ENCODE results near the gene MARCKSL1. TPM values are rescaled to one million over a fixed set of nuclear protein-coding genes. Genes with fewer than 3 reads are reported as not detected.
A peak's percentile ranks its signal among the peaks of the same experiment; 100 is the strongest.

Gene MARCKSL1
- total RNA-seq, 1 donor from 2014 or later, result 10.8 TPM

DNA sequence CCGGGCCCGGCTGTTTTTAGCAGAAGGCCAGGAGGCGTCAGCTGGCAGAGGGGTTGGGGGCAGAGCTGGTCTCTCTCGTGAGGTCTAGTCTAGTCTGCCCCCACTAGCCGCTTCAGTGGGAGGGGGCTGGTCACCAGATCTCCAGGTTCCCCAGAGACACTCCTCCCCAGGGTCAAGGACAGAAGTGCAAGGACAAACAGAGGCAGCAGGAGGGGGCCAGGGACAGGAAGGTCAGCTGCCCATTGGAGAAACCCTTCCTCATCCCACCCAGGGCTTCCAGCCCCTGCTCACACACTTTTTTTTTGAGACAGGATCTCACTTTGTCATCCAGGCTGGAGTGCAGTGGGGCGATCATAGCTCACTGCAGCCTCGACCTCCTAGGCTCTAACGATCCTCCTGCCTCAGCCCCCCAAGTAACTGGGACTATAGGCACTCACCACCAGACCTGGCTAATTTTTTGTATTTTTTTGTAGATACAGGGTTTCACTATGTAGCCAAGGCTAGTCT is 16.3 kb upstream of the MARCKSL1 start:
- no peak for ATAC-seq

DNA sequence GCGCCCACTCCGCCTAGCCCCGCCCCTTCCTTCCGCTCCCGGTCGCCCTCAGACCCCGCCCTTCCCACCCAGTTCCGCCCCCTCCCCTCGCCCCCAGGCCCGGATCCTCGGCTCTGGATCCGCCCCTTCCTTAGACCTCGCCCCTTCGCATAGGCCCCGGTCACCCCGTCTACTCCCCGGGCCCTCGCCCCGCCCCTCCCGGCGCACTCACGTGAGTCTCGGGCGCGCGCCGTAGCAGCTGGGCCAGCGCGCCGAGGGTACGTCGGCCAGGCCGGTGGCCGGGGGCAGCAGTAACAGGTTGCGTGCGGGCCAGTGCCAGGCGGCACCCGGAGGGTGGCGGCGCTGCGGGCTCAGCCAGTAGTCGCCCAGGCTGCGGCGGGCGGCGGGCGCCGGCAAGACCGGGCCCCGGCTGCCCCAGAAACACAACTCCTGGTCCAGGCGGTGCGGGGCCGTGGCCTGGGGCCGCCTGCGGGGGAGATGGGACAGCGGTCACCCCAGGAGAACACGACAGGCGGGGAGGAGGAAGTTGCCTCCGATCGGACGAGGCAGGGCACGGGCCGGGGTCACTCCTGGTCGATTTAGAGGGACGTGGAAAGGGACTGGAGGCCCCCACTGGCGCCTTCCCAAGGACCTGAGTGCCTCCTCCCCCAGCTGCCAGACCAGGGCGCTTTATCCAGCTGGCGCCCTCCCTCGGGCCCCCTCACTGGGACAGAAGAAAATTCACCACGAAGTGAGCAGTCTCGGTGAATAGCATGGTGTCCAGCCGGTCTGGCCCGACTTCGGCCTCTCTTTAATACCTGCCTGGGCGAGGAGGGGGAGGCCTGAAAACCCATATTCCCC is 15.6 kb upstream of the MARCKSL1 start:
- peak; percentile 95 for ATAC-seq

DNA sequence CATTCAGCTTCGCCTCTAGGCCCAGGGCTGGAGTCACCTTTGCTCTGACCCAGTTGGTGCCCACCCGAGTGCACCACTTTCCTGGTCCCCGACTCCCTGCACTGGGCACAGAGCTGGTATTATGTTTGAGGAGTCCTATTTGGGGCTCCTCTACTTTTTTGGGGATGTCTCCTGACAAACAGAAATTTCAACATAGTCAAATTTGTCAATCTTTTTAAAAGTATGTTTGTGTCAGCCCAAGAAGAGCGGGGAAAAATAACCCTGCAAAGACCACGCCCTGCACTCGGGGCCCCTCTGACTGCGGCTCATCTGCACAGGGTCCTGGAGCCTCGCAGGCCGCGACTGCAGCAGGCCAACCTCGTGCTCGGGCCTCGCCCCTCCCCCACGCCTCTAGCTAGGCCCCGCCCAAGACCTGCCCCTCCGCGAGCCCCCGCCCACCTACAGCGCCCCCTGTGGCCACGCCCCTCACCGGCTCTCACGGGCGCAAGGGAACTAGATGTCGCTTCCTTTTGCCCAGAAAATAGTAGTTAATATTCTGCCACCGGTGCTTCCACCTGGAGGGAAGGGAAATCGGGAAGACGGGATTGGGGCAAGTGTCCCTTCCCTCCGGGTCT is 14.9 kb upstream of the MARCKSL1 start:
- peak; percentile 79 for ATAC-seq

DNA sequence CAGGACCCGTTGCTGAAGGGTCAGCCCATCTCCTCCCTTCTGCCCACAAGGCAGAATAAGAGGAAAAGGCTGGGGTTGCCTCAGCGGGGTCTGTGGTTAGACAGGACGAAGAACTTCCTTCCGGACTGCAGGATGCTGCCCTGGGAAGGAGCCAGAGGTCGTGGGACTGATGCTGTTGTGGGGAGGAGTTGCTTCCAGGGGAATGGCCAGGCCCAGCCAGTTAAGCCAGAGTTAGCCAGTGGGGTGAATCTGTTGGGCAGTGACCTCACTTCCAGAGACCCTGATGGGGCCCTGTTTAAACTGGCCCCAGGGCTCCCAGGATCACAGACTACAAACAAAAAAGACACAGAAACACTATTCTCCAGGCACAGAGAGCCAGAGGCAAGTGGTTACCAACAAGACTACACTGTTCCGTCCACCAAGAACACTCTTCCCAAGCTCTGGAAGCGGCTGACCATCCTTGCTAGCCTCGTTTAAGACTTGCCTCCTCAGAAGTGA is 13.2 kb upstream of the MARCKSL1 start:
- no peak for ATAC-seq

DNA sequence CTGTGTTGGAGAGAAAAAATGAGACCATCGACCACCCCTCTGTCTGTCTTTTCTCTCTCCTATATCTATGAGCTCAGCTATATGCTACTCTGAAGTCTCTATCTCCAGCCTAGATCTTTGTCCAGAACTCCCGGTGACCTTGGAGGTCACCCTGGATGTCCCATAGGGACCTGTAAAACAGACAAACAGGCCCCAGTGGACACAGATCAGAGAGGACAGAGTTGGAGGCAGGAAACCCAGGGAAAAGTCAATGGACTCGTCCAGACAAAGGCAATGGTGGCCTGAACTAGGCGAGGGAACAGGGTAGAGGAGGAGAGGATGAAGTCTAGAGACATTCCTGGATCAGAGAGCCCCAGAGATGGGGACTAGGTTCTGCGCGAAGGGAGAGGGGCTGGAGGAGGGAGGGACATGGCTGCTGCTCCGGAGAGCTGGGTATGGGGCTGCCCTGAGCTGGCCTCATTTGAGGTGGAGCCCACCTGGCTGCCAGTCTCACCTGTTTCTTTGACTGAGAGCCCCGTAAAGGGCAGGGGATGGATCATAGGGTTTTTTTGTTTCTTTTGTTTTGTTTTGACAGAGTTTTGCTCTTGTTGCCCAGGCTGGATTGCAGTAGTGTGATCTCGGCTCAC is 10.6 kb upstream of the MARCKSL1 start:
- ATAC-seq, result no peak

DNA sequence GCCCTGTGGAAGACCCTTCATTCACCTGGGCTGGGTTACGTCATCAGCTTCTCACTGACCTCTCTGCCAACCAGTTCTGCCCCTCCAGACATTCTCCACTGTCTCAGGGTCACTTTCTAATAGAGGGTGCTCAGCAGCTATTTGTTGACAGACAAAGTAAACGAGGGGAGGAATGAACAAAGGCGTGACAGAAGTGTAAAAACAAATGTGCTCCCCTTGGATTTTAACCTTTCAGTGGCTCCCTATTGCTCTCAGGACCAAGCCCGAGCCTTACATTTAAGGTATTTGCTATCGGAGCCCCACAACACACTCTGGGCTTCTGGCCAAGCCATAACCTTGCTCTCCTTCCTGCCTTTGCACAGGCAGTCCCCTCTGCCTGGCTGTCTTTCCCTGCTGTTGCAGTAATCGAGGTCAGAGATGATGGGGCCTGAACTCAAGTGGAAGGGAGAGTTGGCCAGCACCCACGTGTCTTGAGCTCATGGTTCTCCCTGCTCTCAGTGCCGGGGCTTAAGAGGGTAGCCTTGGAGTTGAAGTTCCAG is 9.3 kb upstream of the MARCKSL1 start:
- no peak for ATAC-seq

DNA sequence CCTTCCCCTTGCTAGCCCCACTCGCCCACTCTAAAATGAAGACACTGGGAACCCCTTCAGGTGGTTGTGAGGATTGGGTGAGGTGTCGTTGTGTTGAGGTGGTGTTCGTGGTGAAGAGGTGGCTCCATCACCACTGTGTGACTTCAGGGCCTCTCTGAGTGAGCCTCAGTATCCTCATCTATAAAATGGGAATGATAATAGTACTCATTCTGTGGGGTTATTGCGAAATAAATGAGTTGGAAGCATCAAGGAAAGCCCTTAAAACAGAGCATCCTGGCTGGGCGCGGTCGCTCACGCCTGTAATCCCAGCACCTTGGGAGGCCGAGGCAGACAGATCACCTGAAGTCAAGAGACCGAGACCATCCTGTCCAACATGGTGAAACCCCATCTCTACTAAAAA is 6.7 kb upstream of the MARCKSL1 start:
- no peak for ATAC-seq

DNA sequence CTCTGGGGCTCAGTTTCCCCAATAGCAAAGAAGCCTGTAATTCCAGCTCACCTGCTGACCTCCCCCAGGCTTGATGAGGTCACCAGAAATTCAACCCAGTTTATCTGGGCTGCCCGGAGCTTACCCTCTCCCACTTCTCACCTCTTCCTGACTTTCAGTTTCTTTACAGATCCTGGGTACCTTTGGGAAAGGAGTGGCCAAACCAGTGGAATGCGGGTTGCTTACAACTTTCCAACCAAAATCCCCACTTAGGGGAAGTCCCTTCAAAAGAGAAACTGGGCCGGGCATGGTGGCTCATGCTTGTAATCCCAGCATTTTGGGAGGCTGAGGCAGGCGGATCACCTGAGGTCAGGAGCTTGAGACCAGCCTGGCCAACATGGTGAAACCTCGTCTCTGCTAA is 5.9 kb upstream of the MARCKSL1 start:
- peak; percentile 22 for ATAC-seq

DNA sequence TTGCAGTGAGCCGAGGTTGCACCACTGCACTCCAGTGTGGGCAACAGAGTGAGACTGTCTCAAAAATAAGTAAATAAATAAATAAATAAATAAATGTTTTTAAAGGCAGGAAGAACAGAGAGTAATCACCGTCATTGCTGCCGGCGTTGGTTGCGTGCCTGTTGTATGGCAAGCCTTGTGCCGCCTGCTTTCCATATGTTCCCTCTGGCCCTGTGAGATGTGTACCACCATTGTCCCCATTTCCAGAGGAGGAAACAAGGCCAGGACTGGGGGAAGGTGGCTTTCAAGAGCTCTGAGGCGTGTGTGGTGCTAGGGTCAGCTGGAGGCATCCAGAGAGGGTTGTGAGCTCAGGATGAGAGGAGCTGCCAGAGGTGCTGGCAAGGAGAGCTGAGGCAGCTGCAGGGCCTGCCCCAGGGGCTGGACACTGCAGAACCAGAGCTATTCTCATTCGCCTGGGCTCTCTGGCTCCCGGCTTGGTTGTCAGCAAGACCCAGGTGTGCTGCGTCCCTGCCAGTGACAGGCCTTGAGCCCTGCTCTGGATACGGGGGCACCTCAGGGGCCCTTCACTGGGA is 5.2 kb upstream of the MARCKSL1 start:
- ATAC-seq, result no peak

DNA sequence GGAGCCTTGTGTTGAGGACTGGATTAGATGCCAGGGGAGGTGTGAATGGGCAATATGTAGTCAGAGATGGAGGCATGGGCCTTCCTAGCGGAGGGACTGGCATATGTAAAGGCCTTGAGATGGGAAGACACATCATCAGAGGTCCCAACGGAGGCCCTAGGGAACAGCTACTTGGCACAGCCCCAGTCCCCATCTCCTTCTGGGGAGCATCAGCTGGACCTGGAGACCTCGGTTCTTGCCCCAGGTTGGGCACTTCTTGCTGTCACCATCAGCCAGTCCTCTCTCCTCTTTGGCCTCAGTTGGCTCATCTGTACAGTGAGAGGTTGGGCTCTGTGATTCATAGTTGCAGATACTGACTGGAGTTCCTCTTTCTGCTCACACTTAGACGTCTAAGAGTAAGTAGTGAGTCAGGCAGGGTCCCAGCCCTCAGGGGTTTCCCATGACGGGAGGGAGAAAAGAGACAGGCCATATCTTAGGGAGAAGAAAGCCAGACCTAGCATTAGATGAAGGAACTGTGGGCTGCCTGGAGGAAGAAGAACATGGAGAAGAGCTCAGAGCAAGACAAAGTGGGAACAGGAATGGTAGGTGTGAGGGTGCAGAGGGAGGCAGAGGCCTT is 3.4 kb upstream of the MARCKSL1 start:
- ATAC-seq, result peak; percentile 27

DNA sequence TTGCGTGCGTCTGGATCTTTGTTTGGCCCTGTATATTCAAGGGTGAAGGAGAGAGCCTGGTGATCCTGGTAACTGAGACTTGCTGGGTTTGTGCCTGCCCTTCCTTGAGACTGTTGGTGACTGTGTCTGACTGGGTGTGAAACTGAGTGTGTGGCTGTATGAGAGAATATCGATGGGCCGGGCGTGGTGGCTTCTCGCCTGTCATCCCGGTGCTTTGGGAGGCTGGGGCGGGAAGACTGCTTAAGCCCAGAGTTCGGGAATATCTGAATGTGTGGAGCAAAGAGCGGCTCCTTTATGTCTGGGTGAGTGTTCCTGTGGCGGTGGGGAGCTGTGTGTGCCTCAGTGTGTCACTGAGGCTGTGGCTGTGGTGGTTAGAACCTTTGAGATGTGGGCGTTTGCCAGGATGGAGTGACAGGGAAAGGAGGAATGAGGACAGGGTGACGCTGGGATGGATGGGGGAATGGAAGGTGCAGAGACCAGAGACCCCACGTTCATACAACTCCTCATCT is 2.7 kb upstream of the MARCKSL1 start:
- ATAC-seq, result no peak

DNA sequence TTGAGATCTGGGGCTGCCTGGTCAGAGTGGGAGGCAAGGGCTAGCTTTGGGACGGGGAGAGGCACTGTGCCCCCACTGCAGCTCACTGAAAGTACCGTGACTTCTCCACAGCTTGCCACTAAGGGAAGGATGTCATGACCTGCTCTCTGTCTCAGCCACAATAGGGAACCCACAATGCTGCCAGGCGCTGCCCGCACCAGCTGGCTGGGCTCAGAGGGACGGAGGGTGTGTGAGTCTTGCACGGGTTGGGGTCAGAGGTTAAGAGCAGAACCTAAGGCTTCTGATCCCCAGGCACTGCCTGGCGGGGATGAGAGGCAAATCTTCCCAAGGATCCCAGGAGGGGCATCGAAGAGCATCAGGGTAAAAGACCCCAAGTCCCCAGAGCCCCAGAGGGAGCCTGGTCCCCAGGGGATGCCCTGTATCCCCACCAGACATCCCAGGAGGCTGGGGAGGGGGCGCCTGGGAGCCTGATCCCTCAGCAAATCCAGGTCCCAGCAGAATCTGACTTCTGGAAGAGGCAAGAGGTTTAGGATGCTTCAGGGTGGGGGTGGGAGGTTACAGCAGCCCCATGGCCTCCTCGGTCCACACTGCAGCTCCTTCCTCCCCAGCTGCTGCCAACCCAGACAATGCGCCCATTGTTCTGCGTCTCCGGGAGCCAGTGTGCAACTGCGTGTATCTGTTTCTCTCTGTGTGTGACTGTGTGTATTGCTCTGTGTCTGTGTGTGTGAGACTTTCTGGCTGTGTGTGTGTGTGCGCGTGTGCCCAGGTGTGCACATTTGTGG is 2.0 kb upstream of the MARCKSL1 start:
- no peak for ATAC-seq

DNA sequence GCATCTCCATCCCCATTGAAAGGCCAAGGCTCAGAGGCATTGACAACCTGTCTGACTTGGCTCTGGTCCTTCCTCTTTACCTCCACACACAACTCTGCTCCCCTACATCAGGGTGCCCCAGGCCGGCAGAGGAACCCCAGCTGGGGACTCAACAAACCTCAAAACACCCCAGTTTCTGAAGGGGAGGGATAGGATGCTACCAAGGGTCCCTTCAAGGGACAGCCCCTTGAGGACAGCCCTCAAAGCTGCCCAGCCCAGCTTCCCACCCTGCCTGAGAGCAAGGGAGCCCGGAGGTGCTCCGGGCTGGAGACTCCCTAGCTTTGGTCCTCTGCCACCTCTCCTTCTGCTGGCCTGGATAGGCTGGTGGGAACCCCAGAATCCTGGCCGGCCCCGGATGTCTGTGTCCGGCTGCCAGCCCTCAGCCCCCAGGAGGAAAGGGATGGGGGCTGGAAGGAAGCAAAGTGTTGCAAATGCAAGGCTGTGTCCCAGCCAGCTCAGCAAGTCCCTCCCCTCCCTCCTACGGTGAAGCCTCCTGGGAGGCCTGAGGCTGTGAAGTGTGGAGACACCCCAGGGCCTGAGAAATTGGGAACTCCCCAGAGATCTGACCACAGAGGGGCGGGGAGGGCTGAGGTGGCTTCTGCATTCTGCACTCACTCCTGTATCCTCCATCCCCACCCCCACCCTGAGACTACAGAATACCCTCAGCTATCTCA is 1.1 kb upstream of the MARCKSL1 start:
- peak; percentile 7 for ATAC-seq

DNA sequence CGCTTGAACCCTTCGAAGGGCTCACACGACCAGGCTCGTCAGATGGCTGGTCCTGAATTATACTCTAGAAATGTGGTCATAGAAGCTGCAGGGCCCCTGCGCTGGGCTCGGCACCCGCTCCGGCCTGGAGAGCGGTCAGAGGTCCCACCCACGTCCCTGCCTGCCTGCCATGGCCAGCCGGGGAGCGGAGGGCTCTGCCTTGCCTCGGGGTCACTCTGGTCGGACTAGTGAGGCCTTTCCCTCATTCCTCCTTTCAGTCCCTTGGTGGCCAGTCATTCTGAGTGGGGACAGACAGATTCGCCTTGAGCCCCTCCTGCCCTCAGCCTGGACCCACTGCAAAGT is 529 bp upstream of the MARCKSL1 start:
- no peak for ATAC-seq

DNA sequence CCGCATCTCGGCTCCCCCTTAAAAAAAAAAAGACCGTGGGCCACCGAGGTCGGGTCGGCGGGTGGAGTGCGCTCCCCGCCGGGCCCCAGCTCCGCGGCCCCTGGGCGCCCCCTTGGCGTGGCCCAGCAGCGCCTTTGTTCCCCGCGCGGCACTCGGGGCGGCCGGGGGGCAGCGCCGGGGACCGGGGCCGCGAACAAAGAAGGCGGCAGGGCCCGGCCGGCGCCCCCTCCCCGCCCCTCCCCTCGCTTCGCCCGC is 571 bp downstream of the MARCKSL1 start:
- peak; percentile 2 for ATAC-seq

DNA sequence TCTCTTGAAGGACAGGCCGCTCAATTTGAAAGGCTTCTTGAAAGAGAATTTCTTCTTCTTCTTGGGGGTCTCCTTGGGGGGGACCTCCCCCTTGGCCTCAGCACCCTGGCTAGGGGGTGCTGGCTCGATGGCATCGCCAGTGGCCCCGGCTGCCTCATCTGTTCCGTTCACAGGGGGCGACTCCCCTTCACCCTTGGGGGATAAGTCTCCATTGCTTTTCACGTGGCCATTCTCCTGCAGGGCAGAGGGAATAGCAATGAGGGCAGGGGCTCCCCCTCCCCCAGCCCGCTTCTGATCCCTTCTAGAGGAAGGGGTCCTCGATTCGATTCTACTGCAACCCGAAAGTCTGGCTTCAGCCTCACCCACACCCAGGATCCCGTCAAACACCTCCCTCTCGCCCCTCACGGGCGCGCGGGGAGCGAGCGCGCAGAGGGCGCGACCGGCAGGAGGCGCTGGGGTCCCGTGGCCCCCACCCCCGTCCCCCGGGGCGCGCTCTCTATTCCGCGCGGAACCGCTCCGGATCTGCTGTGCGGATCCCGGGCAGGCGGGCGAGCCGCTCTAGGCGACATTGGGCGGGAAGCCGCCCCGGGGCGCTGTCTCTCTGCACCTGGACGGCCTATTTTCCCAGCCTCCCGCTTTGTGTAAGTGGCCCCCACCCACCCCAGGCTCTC is 1.0 kb downstream of the MARCKSL1 start:
- ATAC-seq, result peak; percentile 29

DNA sequence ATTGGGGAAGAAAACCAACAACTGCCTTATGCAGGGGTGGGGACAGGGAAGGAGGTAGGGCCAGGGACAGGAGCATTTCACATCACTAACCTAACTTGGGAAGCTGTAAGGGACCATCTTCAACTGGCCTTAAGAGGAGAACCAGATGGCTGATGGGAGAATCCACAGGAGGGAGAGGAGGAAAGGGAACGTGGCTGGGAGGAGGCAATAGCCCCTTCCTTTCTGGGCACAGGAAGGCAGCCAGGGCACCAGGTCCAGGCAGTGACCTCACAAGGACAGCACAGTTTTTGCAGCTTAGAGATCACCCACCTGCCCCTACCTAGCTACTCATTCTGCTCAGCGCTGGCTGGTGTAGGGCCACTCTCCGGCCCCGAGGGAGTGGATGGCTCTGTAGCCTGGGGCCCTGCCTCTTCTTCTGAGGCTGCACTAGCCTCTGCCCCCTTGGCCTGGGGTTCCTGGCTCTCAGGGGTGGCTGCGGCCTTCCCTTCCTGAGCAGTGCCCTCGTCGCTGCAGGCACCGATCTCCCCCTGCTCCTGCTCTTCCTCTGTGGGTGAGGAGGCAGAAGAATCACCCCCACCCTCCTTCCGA is 1.7 kb downstream of the MARCKSL1 start:
- no peak for ATAC-seq

DNA sequence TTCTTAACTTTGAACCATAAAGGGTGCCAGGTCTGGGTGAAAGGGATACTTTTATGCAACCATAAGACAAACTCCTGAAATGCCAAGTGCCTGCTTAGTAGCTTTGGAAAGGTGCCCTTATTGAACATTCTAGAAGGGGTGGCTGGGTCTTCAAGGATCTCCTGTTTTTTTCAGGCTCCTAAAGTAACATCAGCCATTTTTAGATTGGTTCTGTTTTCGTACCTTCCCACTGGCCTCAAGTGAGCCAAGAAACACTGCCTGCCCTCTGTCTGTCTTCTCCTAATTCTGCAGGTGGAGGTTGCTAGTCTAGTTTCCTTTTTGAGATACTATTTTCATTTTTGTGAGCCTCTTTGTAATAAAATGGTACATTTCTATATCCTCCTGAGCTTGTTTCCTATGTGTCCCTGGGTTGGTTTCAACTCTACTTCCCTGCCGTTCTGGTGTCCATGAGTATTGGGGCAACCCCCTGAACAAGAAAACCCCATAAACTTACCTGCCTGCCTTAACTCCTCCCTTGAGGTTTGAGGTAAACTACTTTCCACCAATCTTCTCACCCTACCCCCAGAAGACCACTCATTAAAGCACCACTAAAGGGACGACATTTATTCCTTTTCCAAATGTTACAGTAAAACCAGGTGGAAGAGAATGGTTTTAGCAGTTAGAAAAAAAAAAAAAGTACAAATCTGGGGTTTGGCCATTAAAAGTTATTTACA is 2.6 kb downstream of the MARCKSL1 start:
- no peak for ATAC-seq
